ENCODE results near the gene SMIM13. TPM values are rescaled to one million over a fixed set of nuclear protein-coding genes. Genes with fewer than 3 reads are reported as not detected.

The SMIM13 gene
- total RNA-seq, 1 experiment from 2014 or later, result 15.7 TPM

DNA sequence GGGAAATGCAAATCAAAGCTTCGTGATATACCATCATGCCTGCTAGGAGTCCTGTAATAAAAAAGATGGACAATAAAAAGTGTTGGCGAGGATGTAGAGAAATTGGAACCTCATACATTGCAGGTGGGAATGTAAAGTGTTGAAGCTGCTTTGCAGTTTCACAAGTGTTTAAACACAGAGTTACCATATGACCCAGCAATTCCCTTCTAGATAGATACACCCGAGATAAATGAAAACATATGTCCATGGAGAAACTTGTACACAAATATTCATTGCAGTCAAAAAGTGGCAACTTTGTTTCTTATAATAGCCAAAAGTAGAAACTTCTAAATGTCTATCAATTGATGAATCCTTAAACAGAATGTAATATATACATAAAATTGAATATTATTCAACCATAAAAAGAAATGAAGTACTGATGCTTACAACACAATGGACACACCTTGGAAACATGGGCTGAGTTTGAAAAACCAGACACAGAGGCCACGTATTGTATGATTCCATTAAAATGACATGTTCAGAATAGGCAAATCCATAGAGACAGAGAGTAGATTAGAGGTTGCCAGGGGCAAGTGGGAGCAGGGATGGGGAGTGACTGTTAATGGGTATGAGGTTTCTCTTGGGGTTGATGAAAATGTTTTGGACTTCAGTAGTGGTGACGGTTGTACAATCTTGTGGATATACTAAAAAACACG is 38.7 kb downstream of the SMIM13 start (continued):
- TF ChIP-seq CBX3 (IDR thresholded peaks at IDR 0.05; ENCODE audit: low read depth), result no peak

DNA sequence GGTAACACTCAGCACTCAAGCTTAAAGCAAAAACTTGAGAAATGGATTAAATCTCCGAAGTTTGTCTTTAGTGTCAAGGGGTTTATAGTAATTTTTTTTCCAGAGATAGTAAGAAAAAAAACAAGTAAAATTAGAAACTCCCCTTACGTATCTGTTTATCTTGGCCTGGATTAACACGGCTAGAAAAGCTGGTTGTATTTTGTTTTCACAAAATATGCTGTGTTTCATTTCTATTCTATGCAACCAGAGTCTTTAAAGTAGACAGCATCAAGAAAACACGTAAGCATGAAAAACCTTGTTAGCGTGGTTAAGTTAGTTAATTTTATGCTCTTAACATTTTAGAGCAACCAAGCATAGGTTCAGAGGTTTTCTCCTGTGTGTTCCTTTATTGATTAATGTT is 39.6 kb downstream of the SMIM13 start:
- ATAC-seq, result no peak

DNA sequence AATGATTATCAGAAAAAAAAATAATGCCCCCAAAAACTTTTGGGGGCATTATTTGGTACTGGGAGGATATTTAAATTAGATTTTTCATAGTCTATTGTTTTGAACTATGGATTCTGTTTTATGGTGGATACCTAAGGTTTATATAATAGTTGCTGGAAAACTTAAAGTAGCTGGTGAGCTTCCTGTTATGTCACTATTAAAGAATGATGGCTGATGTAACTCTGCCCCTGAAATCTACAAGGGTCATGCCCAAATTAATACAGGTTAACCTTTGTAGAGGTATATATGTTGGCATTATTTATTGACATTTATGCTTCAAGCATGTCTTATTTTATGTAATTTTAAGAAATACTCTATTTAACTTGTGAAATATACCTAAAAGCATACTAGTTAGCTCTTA is 43.2 kb downstream of the SMIM13 start:
- POLR2A ChIA-PET, result no interaction called here

More for the DNA sequence above, 39.6 kb downstream of the SMIM13 start:
- Histone ChIP-seq H3K4me3 (replicated peaks in 1 of 2; ENCODE audit: low read depth in 1 of 2, low read length in 2 of 2) (no peak overlapping the region), H4K20me1 (ENCODE audit: insufficient read depth) (0 out of 2 replicates have a peak, but pooled peaks cover 8% of the 10 kb centered on the region), H3K27me3 (ENCODE audit: insufficient read depth, low read length) (no peaks in the 10 kb centered on the region), H3K9me3 (ENCODE audit: control insufficient read depth in 1 of 2, insufficient read depth in 1 of 2, low read depth in 1 of 2, low read length in 2 of 2) (no peaks in the 10 kb centered on the region), H3K9me2 (ENCODE audit: insufficient read depth) (no peaks in the 10 kb centered on the region), H3K36me3 (ENCODE audit: control insufficient read depth in 1 of 2, insufficient read depth in 2 of 2, low read length in 2 of 2) (peaks cover 2 to 6% of the 10 kb centered on the region in 2 experiments; a peak in 1 of 4 replicates), H3K4me1 (ENCODE audit: control insufficient read depth in 1 of 2, insufficient read depth in 2 of 2, low read length in 2 of 2) (no peaks in the 10 kb centered on the region), H3K4me2 (ENCODE audit: low read length) (no peak overlapping the region), H3K27ac (ENCODE audit: low read depth, low read length) (no peak overlapping the region), H3K79me2 (ENCODE audit: insufficient read depth, low read length) (peaks cover 41% of the 10 kb centered on the region), H2AFZ (ENCODE audit: low read depth, low read length, poor library complexity, severe bottlenecking) (no peak overlapping the region), H3K9ac (ENCODE audit: low read length) (no peak overlapping the region)
- TF ChIP-seq RAD21 (IDR thresholded peaks at IDR 0.05; ENCODE audit: low read depth) (no peak), ELF1 (IDR thresholded peaks at IDR 0.05; ENCODE audit: borderline replicate concordance, low read depth) (no peak), TCF7L2 (IDR thresholded peaks at IDR 0.05; ENCODE audit: borderline replicate concordance, extremely low read depth, insufficient read depth, insufficient read length) (no peak), EZH2 (IDR thresholded peaks at IDR 0.05) (no peak), POLR2AphosphoS5 (IDR thresholded peaks at IDR 0.05; ENCODE audit: low read depth, low read length) (no peak), YY1 (IDR thresholded peaks at IDR 0.05; ENCODE audit: extremely low read depth, insufficient replicate concordance, low read depth, low read length) (no peak)
- intact Hi-C loops (cut with micrococcal nuclease), result no loop called here
- BruUV-seq (replicated peaks), result no TSS peak
- no peak for DNase-seq (ENCODE audit: low read depth, low spot score)
- RAD21 ChIA-PET (ENCODE audit: low non-redundant PET in 1 of 2, low total read pairs in 2 of 2, uncharacterized antibody in 2 of 2, unreplicated experiment in 2 of 2), result no interaction called here
- CTCF ChIA-PET, result no interaction called here
- POLR2A ChIA-PET, result no interaction called here

More for the DNA sequence above, 43.2 kb downstream of the SMIM13 start:
- no peak for DNase-seq (ENCODE audit: low read depth, low spot score)
- Histone ChIP-seq H3K27ac (ENCODE audit: low read depth, low read length) (no peak overlapping the region), H3K9me3 (ENCODE audit: control insufficient read depth in 1 of 2, insufficient read depth in 1 of 2, low read depth in 1 of 2, low read length in 2 of 2) (no peaks in the 10 kb centered on the region), H2AFZ (ENCODE audit: low read depth, low read length, poor library complexity, severe bottlenecking) (no peak overlapping the region), H3K4me2 (ENCODE audit: low read length) (no peak overlapping the region), H3K4me1 (ENCODE audit: control insufficient read depth in 1 of 2, insufficient read depth in 2 of 2, low read length in 2 of 2) (peaks cover 0 to 8% of the 10 kb centered on the region in 2 experiments; a peak in 1 of 4 replicates), H4K20me1 (ENCODE audit: insufficient read depth) (0 out of 2 replicates have a peak, but pooled peaks cover 2% of the 10 kb centered on the region), H3K79me2 (ENCODE audit: insufficient read depth, low read length) (peaks cover 9% of the 10 kb centered on the region; the same call in 1 of the 2 replicates), H3K36me3 (ENCODE audit: control insufficient read depth in 1 of 2, insufficient read depth in 2 of 2, low read length in 2 of 2) (peaks cover 2 to 6% of the 10 kb centered on the region in 2 experiments; a peak in 1 of 4 replicates), H3K9me2 (ENCODE audit: insufficient read depth) (no peaks in the 10 kb centered on the region), H3K27me3 (ENCODE audit: insufficient read depth, low read length) (no peaks in the 10 kb centered on the region), H3K9ac (ENCODE audit: low read length) (no peak overlapping the region), H3K4me3 (replicated peaks in 1 of 2; ENCODE audit: low read depth in 1 of 2, low read length in 2 of 2) (no peak overlapping the region)
- ATAC-seq, result no peak
- RAD21 ChIA-PET (ENCODE audit: low non-redundant PET in 1 of 2, low total read pairs in 2 of 2, uncharacterized antibody in 2 of 2, unreplicated experiment in 2 of 2), result no interaction called here
- CTCF ChIA-PET, result no interaction called here
- BruUV-seq (replicated peaks), result no TSS peak
- intact Hi-C loops (cut with micrococcal nuclease), result no loop called here
- TF ChIP-seq ZNF274 (IDR thresholded peaks at IDR 0.05; ENCODE audit: low read depth, low read length) (no peak), ZFX (IDR thresholded peaks at IDR 0.05) (no peak), JUND (IDR thresholded peaks at IDR 0.05) (no peak), CBX3 (IDR thresholded peaks at IDR 0.05; ENCODE audit: low read depth) (no peak), SIN3A (IDR thresholded peaks at IDR 0.05; ENCODE audit: low read depth) (no peak), YY1 (IDR thresholded peaks at IDR 0.05; ENCODE audit: extremely low read depth, insufficient replicate concordance, low read depth, low read length) (no peak), ELF1 (IDR thresholded peaks at IDR 0.05; ENCODE audit: borderline replicate concordance, low read depth) (no peak), TCF7L2 (IDR thresholded peaks at IDR 0.05; ENCODE audit: borderline replicate concordance, extremely low read depth, insufficient read depth, insufficient read length) (no peak), FOSL1 (IDR thresholded peaks at IDR 0.05; ENCODE audit: low read depth) (no peak), POLR2AphosphoS5 (IDR thresholded peaks at IDR 0.05; ENCODE audit: low read depth, low read length) (no peak)
- TF ChIP-seq, protein P1, sequence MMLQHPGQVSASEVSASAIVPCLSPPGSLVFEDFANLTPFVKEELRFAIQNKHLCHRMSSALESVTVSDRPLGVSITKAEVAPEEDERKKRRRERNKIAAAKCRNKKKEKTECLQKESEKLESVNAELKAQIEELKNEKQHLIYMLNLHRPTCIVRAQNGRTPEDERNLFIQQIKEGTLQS (IDR thresholded peaks at IDR 0.05), result no peak

Measured in HCT116 (cell line).